Ishikawa (cell line): ENCODE measurements around the gene KEAP1.
A peak's percentile ranks its signal among the peaks of the same experiment; 100 is the strongest.

Experiments
- CEBPB ChIP-seq: IDR thresholded peaks from 2 replicates; pipeline ENCODE4 v1.6.1; 2012
- CREB1 ChIP-seq: IDR thresholded peaks from 2 replicates; pipeline ENCODE4 v1.6.1; 2012; ENCODE audit warnings: low read depth
- EGR1 ChIP-seq: IDR thresholded peaks from 2 replicates; pipeline ENCODE4 v1.6.1; 2012
- EP300 ChIP-seq: IDR thresholded peaks from 2 replicates; pipeline ENCODE4 v1.6.1; 2012; ENCODE audit warnings: borderline replicate concordance
- FOXM1 ChIP-seq: IDR thresholded peaks from 2 replicates; pipeline ENCODE4 v1.6.1; 2012; ENCODE audit warnings: low read depth, borderline replicate concordance
- MAX ChIP-seq: IDR thresholded peaks from 2 replicates; pipeline ENCODE4 v1.6.1; 2012
- NFIC ChIP-seq: IDR thresholded peaks from 2 replicates; pipeline ENCODE4 v1.6.1; 2012
- RAD21 ChIP-seq: IDR thresholded peaks from 2 replicates; pipeline ENCODE4 v1.6.1; 2012; ENCODE audit warnings: low read depth
- REST ChIP-seq: IDR thresholded peaks from 2 replicates; pipeline ENCODE4 v1.6.1; 2012; ENCODE audit warnings: low read depth, mild to moderate bottlenecking
- TAF1 ChIP-seq: IDR thresholded peaks from 2 replicates; pipeline ENCODE4 v1.6.1; 2012; ENCODE audit warnings: low read depth, mild to moderate bottlenecking
- TCF12 ChIP-seq: IDR thresholded peaks from 2 replicates; pipeline ENCODE4 v1.6.1; 2012; ENCODE audit warnings: low read depth
- TEAD4 ChIP-seq: IDR thresholded peaks from 2 replicates; pipeline ENCODE4 v1.6.1; 2012
- USF1 ChIP-seq: IDR thresholded peaks from 2 replicates; pipeline ENCODE4 v1.6.1; 2012
- YY1 ChIP-seq: IDR thresholded peaks from 2 replicates; pipeline ENCODE4 v1.6.1; 2012; ENCODE audit warnings: low read depth
- ZBTB7A ChIP-seq: IDR thresholded peaks from 2 replicates; pipeline ENCODE4 v1.6.1; 2012; ENCODE audit warnings: low read depth

KEAP1 gene

GRCh38 chr19:10513223-10513622 is 10.1 kb upstream of the KEAP1 start:
- TF ChIP-seq CREB1 (no peak), RAD21 (no peak), EGR1 (no peak), REST (no peak), CEBPB (no peak), TAF1 (no peak), MAX (no peak), NFIC (no peak), TCF12 (no peak), FOXM1 (no peak), EP300 (no peak), TEAD4 (no peak)

- TF ChIP-seq TCF12 (no peak), EGR1 (no peak), USF1 (no peak), EP300 (peak; percentile 38; the same call in 1 of the 2 replicates), TEAD4 (no peak), NFIC (peak; percentile 60), CREB1 (no peak), ZBTB7A (peak; percentile 82)
These were observed 7.2 kb upstream of the KEAP1 start for GRCh38 chr19:10510301-10510802.

GRCh38 chr19:10508707-10509106 is 5.6 kb upstream of the KEAP1 start:
- no peak for TF ChIP-seq TCF12
- TF ChIP-seq MAX: no peak
- TF ChIP-seq YY1: no peak
- no peak for TF ChIP-seq REST
- TF ChIP-seq CREB1: no peak
- TF ChIP-seq TAF1: no peak
- TF ChIP-seq CEBPB: no peak
- TF ChIP-seq ZBTB7A: no peak
- no peak for TF ChIP-seq USF1
- no peak for TF ChIP-seq RAD21
- no peak for TF ChIP-seq EP300
- no peak for TF ChIP-seq NFIC
- no peak for TF ChIP-seq FOXM1
- TF ChIP-seq TEAD4: no peak
- no peak for TF ChIP-seq EGR1

GRCh38 chr19:10508036-10508435 is 4.9 kb upstream of the KEAP1 start:
- no peak for TF ChIP-seq YY1
- TF ChIP-seq REST: no peak
- TF ChIP-seq EP300: no peak
- no peak for TF ChIP-seq USF1
- no peak for TF ChIP-seq NFIC
- no peak for TF ChIP-seq CEBPB

- TF ChIP-seq RAD21 (peak; percentile 77), MAX (peak; percentile 45), USF1 (peak; percentile 64), YY1 (no peak), ZBTB7A (no peak), EGR1 (no peak), TAF1 (no peak), REST (no peak), EP300 (no peak), CEBPB (no peak), FOXM1 (no peak), TEAD4 (no peak), CREB1 (no peak), NFIC (no peak), TCF12 (no peak)
These were observed 2.5 kb upstream of the KEAP1 start for GRCh38 chr19:10505583-10506229.
